A549 (cell line): ENCODE results near the gene DNAJA3. TPM values are rescaled to one million over a fixed set of nuclear protein-coding genes. Genes with fewer than 3 reads are reported as not detected.

ENCODE experiments used
- ATAC-seq, 2 experiments: fragments of 200-7000 bp in 1 of 2; fragments of >200 bp in 1 of 2; cut with Nextera tagmentation in 1 of 2; cut with Tn5 transposase in 1 of 2; 3 replicates each; pipeline versions ENCODE4 v1.8.0 to v1.9.1; 2018 to 2020; ENCODE audit warnings: mild to moderate bottlenecking in 1 of 2, moderate library complexity in 1 of 2
- CTCF ChIA-PET: fragments of 300-600 bp; sonication (Branson Sonifier 250); formaldehyde crosslinking; extraction: SDS; loops from one replicate; lab custom pipeline; 2021; ENCODE audit warnings: antibody characterized with exemption, inconsistent platforms; lab: Yijun Ruan, JAX
- POLR2A ChIA-PET: fragments of 350-600 bp; formaldehyde crosslinking; extraction: SDS; loops from one replicate; lab custom pipeline; 2021; ENCODE audit warnings: antibody characterized with exemption, inconsistent platforms; lab: Yijun Ruan, JAX
- DNase-seq, 2 experiments: peaks; one replicate each; pipeline versions ENCODE4 v3.0.0 to v3.0.0-alpha.2; 2011 to 2016; ENCODE audit warnings: low read depth in 1 of 2, low spot score in 1 of 2
- FAIRE-seq: peaks from 2 replicates; lab custom pipeline; 2011; peaks lifted over from hg19 to GRCh38; lab: Jason Lieb, UNC
- H3K27ac ChIP-seq, 2 experiments: fragments of >200 bp; sonication (Bioruptor Twin); formaldehyde crosslinking; 3 replicates each; pipeline ENCODE4 v1.5.1; 2016 to 2017
- H3K4me1 ChIP-seq: fragments of >200 bp; sonication (Bioruptor Twin); formaldehyde crosslinking; 3 replicates; pipeline ENCODE4 v1.6.1; 2016
- H3K4me2 ChIP-seq: fragments of >200 bp; sonication (Bioruptor Twin); formaldehyde crosslinking; 3 replicates; pipeline ENCODE4 v1.6.1; 2016
- H3K4me3 ChIP-seq: fragments of >200 bp; sonication (Bioruptor Twin); formaldehyde crosslinking; 3 replicates; pipeline ENCODE4 v1.5.1; 2016
- H3K9me3 ChIP-seq: fragments of >200 bp; sonication (Bioruptor Twin); formaldehyde crosslinking; 3 replicates; pipeline ENCODE4 v1.6.1; 2016
- CHD2 ChIP-seq: fragments of 150-350 bp; IDR thresholded peaks from 2 replicates; pipeline ENCODE4 v1.6.1; 2014; ENCODE audit warnings: low read length; ENCODE audit not compliant: partially characterized antibody
- E2F6 ChIP-seq: IDR thresholded peaks from 2 replicates; pipeline ENCODE4 v1.6.1; 2012; ENCODE audit warnings: low read depth, borderline replicate concordance
- EHF ChIP-seq: fragments of 250-450 bp; sonication (Bioruptor Pico); IDR thresholded peaks from 2 replicates; pipeline ENCODE4 v1.5.0; 2020; ENCODE audit warnings: mild to moderate bottlenecking
- EHMT2 ChIP-seq: fragments of 200-600 bp; sonication (generic); IDR thresholded peaks from 2 replicates; pipeline ENCODE4 v1.6.1; 2016; ENCODE audit warnings: antibody characterized with exemption, low read depth, mild to moderate bottlenecking, moderate library complexity
- ELK1 ChIP-seq: fragments of 150-350 bp; IDR thresholded peaks from 2 replicates; pipeline ENCODE4 v1.6.1; 2014; ENCODE audit warnings: low read depth, mild to moderate bottlenecking, low read length
- FOSL2 ChIP-seq, 2 experiments: fragments of 450-650 bp in 1 of 2; fragments of >200 bp in 1 of 2; sonication (Bioruptor Twin) in 1 of 2; formaldehyde crosslinking; IDR thresholded peaks; 2 replicates each; pipeline versions ENCODE4 v1.5.0 to v1.6.1; 2016 to 2020; ENCODE audit warnings: mild to moderate bottlenecking in 1 of 2, moderate library complexity in 1 of 2
- FOXS1 ChIP-seq: fragments of 250-450 bp; sonication (Bioruptor Pico); IDR thresholded peaks from 2 replicates; pipeline ENCODE4 v1.5.0; 2020; ENCODE audit warnings: mild to moderate bottlenecking, moderate library complexity
- GATA3 ChIP-seq: IDR thresholded peaks from 2 replicates; pipeline ENCODE4 v1.6.1; 2012; ENCODE audit warnings: borderline replicate concordance
- HOXB13 ChIP-seq: fragments of 250-450 bp; sonication (Bioruptor Pico); IDR thresholded peaks from 2 replicates; pipeline ENCODE4 v1.5.0; 2020; ENCODE audit warnings: low read depth, mild to moderate bottlenecking, moderate library complexity
- JUN ChIP-seq, 2 experiments: fragments of >200 bp; sonication (Bioruptor Twin); formaldehyde crosslinking; IDR thresholded peaks; 2 replicates in 1 of 2; 3 replicates in 1 of 2; pipeline ENCODE4 v1.6.1; 2016 to 2017
- JUNB ChIP-seq: fragments of >200 bp; sonication (Bioruptor Twin); formaldehyde crosslinking; IDR thresholded peaks from 2 replicates; pipeline ENCODE4 v1.6.1; 2016
- KDM1A ChIP-seq: fragments of 200-600 bp; sonication (generic); IDR thresholded peaks from 2 replicates; pipeline ENCODE4 v1.6.1; 2016; ENCODE audit warnings: low read depth, mild to moderate bottlenecking
- KDM5A ChIP-seq: fragments of 200-600 bp; sonication (generic); IDR thresholded peaks from 2 replicates; pipeline ENCODE4 v1.6.1; 2016; ENCODE audit warnings: antibody characterized with exemption, mild to moderate bottlenecking
- MAX ChIP-seq: IDR thresholded peaks from 2 replicates; pipeline ENCODE4 v1.6.1; 2012
- MYC ChIP-seq: IDR thresholded peaks from 2 replicates; pipeline ENCODE4 v1.6.1; 2012; ENCODE audit warnings: mild to moderate bottlenecking, inconsistent platforms, low read length, improper control_type of control experiment, borderline replicate concordance
- NFE2L2 ChIP-seq: fragments of 150-350 bp; conservative IDR thresholded peaks from 2 replicates; pipeline ENCODE4 v1.6.1; 2014; ENCODE audit warnings: low read length
- PBX3 ChIP-seq: IDR thresholded peaks from 2 replicates; pipeline ENCODE4 v1.6.1; 2012
- PHF8 ChIP-seq: fragments of 200-600 bp; sonication (generic); IDR thresholded peaks from 2 replicates; pipeline ENCODE4 v1.6.1; 2016; ENCODE audit warnings: low read depth, mild to moderate bottlenecking, antibody characterized with exemption, moderate library complexity, borderline replicate concordance
- POLR2A ChIP-seq: IDR thresholded peaks from 2 replicates; pipeline ENCODE4 v1.6.1; 2012; ENCODE audit warnings: mild to moderate bottlenecking, low read length
- RAD21 ChIP-seq, 2 experiments: fragments of >200 bp in 1 of 2; sonication (Bioruptor Twin) in 1 of 2; formaldehyde crosslinking in 1 of 2; IDR thresholded peaks in 1 of 2; conservative IDR thresholded peaks in 1 of 2; 2 replicates in 1 of 2; 3 replicates in 1 of 2; pipeline ENCODE4 v1.6.1; 2012 to 2018; ENCODE audit warnings: inconsistent platforms in 1 of 2
- RARB ChIP-seq: fragments of 250-450 bp; sonication (Bioruptor Pico); IDR thresholded peaks from 2 replicates; pipeline ENCODE4 v1.8.0; 2021; ENCODE audit warnings: mild to moderate bottlenecking, moderate library complexity
- RCOR1 ChIP-seq: fragments of 150-350 bp; IDR thresholded peaks from 2 replicates; pipeline ENCODE4 v1.6.1; 2014; ENCODE audit warnings: antibody characterized with exemption, low read length, low read depth
- REST ChIP-seq: fragments of 200-600 bp; sonication (generic); IDR thresholded peaks from 2 replicates; pipeline ENCODE4 v1.6.1; 2016; ENCODE audit warnings: antibody characterized with exemption, mild to moderate bottlenecking, moderate library complexity
- RFX5 ChIP-seq: fragments of 450-650 bp; IDR thresholded peaks from 2 replicates; pipeline ENCODE4 v1.7.1; 2014; ENCODE audit warnings: antibody characterized with exemption, mild to moderate bottlenecking, moderate library complexity
- TP53 ChIP-seq: fragments of 250-450 bp; sonication (Bioruptor Pico); IDR thresholded peaks from 2 replicates; pipeline ENCODE4 v1.5.0; 2021; ENCODE audit warnings: mild to moderate bottlenecking, moderate library complexity
- ZSCAN20 ChIP-seq: fragments of 250-450 bp; sonication (Bioruptor Pico); IDR thresholded peaks from 2 replicates; pipeline ENCODE4 v1.8.0; 2022; ENCODE audit warnings: mild to moderate bottlenecking, moderate library complexity
- WGBS: methylation state at CpG from one replicate; pipeline ENCODE4 v1.1.6; 2017; ENCODE audit errors: missing lambda C conversion rate; 5-methylcytosine and 5-hydroxymethylcytosine counted together
- polyA minus RNA-seq: library from RNA; depleted of rRNA, polyadenylated mRNA; stranded (reverse); fragments of >200 nt; gene quantifications from 2 replicates; pipeline ENCODE4 v1.2.3, GENCODE V29; 2011; rRNA and poly(A)+ RNA removed
- polyA plus RNA-seq, 4 experiments: library from polyadenylated mRNA; depleted of rRNA in 3 of 4; stranded (reverse); fragments of >200 nt; fragmentation: RNase III in 1 of 4; extraction: RNeasy Plus Mini Kit Qiagen cat#74134 plus additional on column Dnase treatment in 1 of 4; gene quantifications; 2 replicates in 3 of 4; 3 replicates in 1 of 4; pipeline ENCODE4 v1.2.3, GENCODE V29; 2011 to 2017

Gene DNAJA3
- polyA plus RNA-seq (2011; rRNA removed) (70.9 and 77.2 TPM in 2 replicates), polyA plus RNA-seq (2017; fragmentation: RNase III; extraction: RNeasy Plus Mini Kit Qiagen cat#74134 plus additional on column Dnase treatment) (64.6 to 71.6 TPM (median 66.0 TPM) in 3 replicates), polyA minus RNA-seq (47.4 and 54.4 TPM in 2 replicates)
- 103 and 111 TPM in 2 replicates for polyA plus RNA-seq (2012; cell fraction: cytosol; rRNA removed)
- 109 and 116 TPM in 2 replicates for polyA plus RNA-seq (2012; cell fraction: nucleus; rRNA removed)

- H3K4me1 ChIP-seq = peaks cover 18% of the 10 kb centered on the region
- H3K4me3 ChIP-seq = peak within 1 kb of the TSS; percentile 84
- peak; percentile 95 to 98 for DNase-seq
- POLR2A ChIA-PET = interaction anchor here (0.9 kb wide), 1 partner anchor 9 kb away, joined by 3 read pairs; the partner anchor contains the start of gene CORO7
- CTCF ChIA-PET = no interaction called here
- TF ChIP-seq REST (peak; percentile 94), GATA3 (0 out of 2 replicates have a peak, but pooled peaks have one; percentile 32), PBX3 (peak; percentile 36; the same call in 1 of the 2 replicates), JUN (IDR thresholded peaks at IDR 0.05) (peak; percentile 65 to 66; a peak in 3 of 5 replicates), RFX5 (no peak), POLR2A (peak; percentile 88), MAX (peak; percentile 83), JUNB (no peak), CHD2 (peak; percentile 91), EHF (CRISPR knock-in tag) (no peak), MYC (peak; percentile 27), FOXS1 (CRISPR knock-in tag) (no peak), RCOR1 (no peak), HOXB13 (CRISPR knock-in tag) (no peak), PHF8 (peak; percentile 71), FOSL2 (IDR thresholded peaks at IDR 0.05) (no peak), FOSL2 (CRISPR knock-in tag; IDR thresholded peaks at IDR 0.05) (no peak), RARB (no peak), RAD21 (conservative IDR thresholded peaks at IDR 0.05 in 1 of 2, IDR thresholded peaks at IDR 0.05 in 1 of 2) (no peak), ZSCAN20 (CRISPR knock-in tag) (no peak), E2F6 (0 out of 2 replicates have a peak, but pooled peaks have one; percentile 5), NFE2L2 (no peak), EHMT2 (no peak), TP53 (peak; percentile 7; the same call in 1 of the 2 replicates), KDM1A (no peak), KDM5A (no peak; the same call in 1 of the 2 replicates), ELK1 (no peak)
- under 1% methylated on average over 61 of the region's 68 CpGs for WGBS
- peak within 1 kb of the TSS; percentile 94 for H3K4me2 ChIP-seq
- peak; percentile 96 for ATAC-seq
- FAIRE-seq = no peak
- H3K27ac ChIP-seq = peak within 1 kb of the TSS; percentile 95 to 96
- no peaks in the 10 kb centered on the region for H3K9me3 ChIP-seq
Observed at GRCh38 chr16:4425378-4426020, at the start of gene DNAJA3. Gene DNAJA3 (plus strand): TSS chr16:4425868. CDS start chr16:4425882, 14 bp downstream.
